ENCODE measurements around the gene DIPK1C. TPM values are rescaled to one million over a fixed set of nuclear protein-coding genes. Genes with fewer than 3 reads are reported as not detected.
"Not testable (repeated sequence)": the region's sequence is repeated elsewhere in the genome, so short reads cannot be mapped to it uniquely, and the experiment has no call there.

DIPK1C gene
- not detected for polyA plus RNA-seq (2012; ENCODE audit: insufficient read depth, insufficient read length)

GRCh38 chr18:74457043-74457724, at the start of gene DIPK1C:
TSS of gene DIPK1C (minus strand) at chr18:74457308. CDS start at chr18:74457259, 49 bp downstream.
- DNase-seq (ENCODE audit: low read depth, low spot score) = no peak
- H3K4me3 ChIP-seq (ENCODE audit: low read length) = no peak within 1 kb of the TSS

- DNase-seq (ENCODE audit: low read depth, low spot score) = no peak
Measured at GRCh38 chr18:74506448-74507084, 49.5 kb upstream of the DIPK1C start.

GRCh38 chr18:74505776-74506175, 48.7 kb upstream of the DIPK1C start:
- H3K4me3 ChIP-seq (ENCODE audit: low read length) = no peak overlapping the region
- no peak for DNase-seq (ENCODE audit: low read depth, low spot score)

More at GRCh38 chr18:74506448-74507084, 49.5 kb upstream of the DIPK1C start:
- H3K4me3 ChIP-seq (ENCODE audit: low read length) = no peak overlapping the region

GRCh38 chr18:74503137-74503536, 46.0 kb upstream of the DIPK1C start:
- H3K4me3 ChIP-seq (ENCODE audit: low read length) = no peak overlapping the region
- DNase-seq (ENCODE audit: low read depth, low spot score) = no peak

GRCh38 chr18:74501386-74501785, 44.3 kb upstream of the DIPK1C start:
- no peak overlapping the region for H3K4me3 ChIP-seq (ENCODE audit: low read length)

GRCh38 chr18:74500774-74501173, 43.7 kb upstream of the DIPK1C start:
- not testable (repeated sequence) for H3K4me3 ChIP-seq (ENCODE audit: low read length)

More at GRCh38 chr18:74501386-74501785, 44.3 kb upstream of the DIPK1C start:
- DNase-seq (ENCODE audit: low read depth, low spot score) = no peak

GRCh38 chr18:74500372-74500771, 43.3 kb upstream of the DIPK1C start:
- DNase-seq (ENCODE audit: low read depth, low spot score) = no peak
- H3K4me3 ChIP-seq (ENCODE audit: low read length) = no peak overlapping the region

More at GRCh38 chr18:74500774-74501173, 43.7 kb upstream of the DIPK1C start:
- not testable (repeated sequence) for DNase-seq (ENCODE audit: low read depth, low spot score)

- peak overlapping the region; percentile 76 for H3K4me3 ChIP-seq (ENCODE audit: low read length)
- DNase-seq (ENCODE audit: low read depth, low spot score) = peak; percentile 31
Measured at GRCh38 chr18:74499633-74500032, 42.5 kb upstream of the DIPK1C start.

GRCh38 chr18:74498712-74499627, 41.9 kb upstream of the DIPK1C start:
- DNase-seq (ENCODE audit: low read depth, low spot score) = peak; percentile 67
- peak overlapping the region; percentile 76 for H3K4me3 ChIP-seq (ENCODE audit: low read length)

GRCh38 chr18:74497778-74498177, 40.7 kb upstream of the DIPK1C start:
- DNase-seq (ENCODE audit: low read depth, low spot score) = no peak
- no peak overlapping the region for H3K4me3 ChIP-seq (ENCODE audit: low read length)

- DNase-seq (ENCODE audit: low read depth, low spot score) = peak; percentile 42
- H3K4me3 ChIP-seq (ENCODE audit: low read length) = peak overlapping the region; percentile 77
Measured at GRCh38 chr18:74497324-74497676, 40.2 kb upstream of the DIPK1C start.

- no peak for DNase-seq (ENCODE audit: low read depth, low spot score)
- peak overlapping the region; percentile 77 for H3K4me3 ChIP-seq (ENCODE audit: low read length)
Measured at GRCh38 chr18:74496508-74497323, 39.6 kb upstream of the DIPK1C start.

- peak within 1 kb of the TSS; percentile 77 for H3K4me3 ChIP-seq (ENCODE audit: low read length)
- DNase-seq (ENCODE audit: low read depth, low spot score) = peak; percentile 96
Measured at GRCh38 chr18:74495581-74496507, 38.7 kb upstream of the DIPK1C start, which contains the start of gene CNDP2. TSS of gene CNDP2 (plus strand) at chr18:74496363. CDS start at chr18:74499974, 3,611 bp downstream.

GRCh38 chr18:74494514-74494913, 37.4 kb upstream of the DIPK1C start:
- no peak for DNase-seq (ENCODE audit: low read depth, low spot score)

GRCh38 chr18:74493689-74494088, 36.6 kb upstream of the DIPK1C start:
- DNase-seq (ENCODE audit: low read depth, low spot score) = peak; percentile 81

More at GRCh38 chr18:74494514-74494913, 37.4 kb upstream of the DIPK1C start:
- no peak overlapping the region for H3K4me3 ChIP-seq (ENCODE audit: low read length)

GRCh38 chr18:74492259-74492658, 35.2 kb upstream of the DIPK1C start:
- no peak for DNase-seq (ENCODE audit: low read depth, low spot score)
- H3K4me3 ChIP-seq (ENCODE audit: low read length) = no peak overlapping the region

More at GRCh38 chr18:74493689-74494088, 36.6 kb upstream of the DIPK1C start:
- H3K4me3 ChIP-seq (ENCODE audit: low read length) = no peak overlapping the region

GRCh38 chr18:74489676-74490075, 32.6 kb upstream of the DIPK1C start:
- H3K4me3 ChIP-seq (ENCODE audit: low read length) = no peak overlapping the region
- DNase-seq (ENCODE audit: low read depth, low spot score) = no peak
